ENCODE results near the gene CLCA1. TPM values are rescaled to one million over a fixed set of nuclear protein-coding genes. Genes with fewer than 3 reads are reported as not detected.

The CLCA1 gene
- total RNA-seq, 1 experiment from 2014 or later: not detected

- Histone ChIP-seq H3K4me3 (ENCODE audit: insufficient read depth, low read depth, low read length) (no peak overlapping the region), H3K36me3 (replicated peaks; ENCODE audit: control insufficient read depth, insufficient read depth, low read length) (no peaks in the 10 kb centered on the region), H3K27me3 (ENCODE audit: control insufficient read depth, insufficient read depth, low read length) (no peaks in the 10 kb centered on the region)
- DNase-seq: no peak
These were observed 21.4 kb upstream of the CLCA1 start for GRCh38 chr1:86447198-86447790.

DNA sequence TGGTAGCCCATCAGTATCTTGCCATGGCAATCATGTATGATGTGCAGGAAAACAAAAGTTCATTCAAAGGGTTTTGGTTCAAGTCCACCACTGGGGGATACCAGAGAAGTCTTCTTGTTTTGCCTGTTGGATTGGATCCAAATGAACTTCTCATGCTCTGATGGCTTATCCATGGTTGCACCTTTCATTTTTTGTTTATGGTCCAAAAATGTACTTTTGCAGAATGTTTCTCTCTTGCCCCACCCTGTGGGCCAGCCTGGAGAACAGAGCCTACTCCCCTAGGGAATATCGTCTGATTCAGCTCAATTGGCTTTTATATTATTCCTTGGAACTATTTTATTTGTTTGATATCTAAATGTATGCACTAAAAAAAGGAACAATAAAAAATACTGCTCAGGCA, 20.1 kb upstream of the CLCA1 start:
- Histone ChIP-seq H3K36me3 (replicated peaks; ENCODE audit: control insufficient read depth, insufficient read depth, low read length) (no peaks in the 10 kb centered on the region), H3K27me3 (ENCODE audit: control insufficient read depth, insufficient read depth, low read length) (no peaks in the 10 kb centered on the region), H3K4me3 (ENCODE audit: insufficient read depth, low read depth, low read length) (no peak overlapping the region)
- no peak for DNase-seq

DNA sequence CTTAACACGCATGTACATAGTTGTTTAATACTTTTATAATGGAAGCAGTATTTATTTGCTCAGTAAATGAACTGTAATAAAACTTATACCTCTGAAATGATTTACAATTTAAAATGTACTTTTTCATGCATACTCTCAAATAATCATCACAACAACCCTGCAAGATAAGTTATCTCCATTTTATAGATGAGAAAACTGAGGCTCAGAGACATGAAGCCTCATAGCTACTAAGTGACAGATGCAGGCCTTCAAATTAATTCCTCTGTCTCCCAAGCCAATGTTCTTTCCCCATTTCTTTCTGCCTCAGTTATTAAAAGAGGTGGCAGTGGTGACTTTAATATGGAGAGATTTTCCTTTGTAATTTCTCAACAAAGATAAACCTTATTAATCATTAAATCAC, 19.6 kb upstream of the CLCA1 start:
- Histone ChIP-seq H3K27me3 (ENCODE audit: control insufficient read depth, insufficient read depth, low read length) (no peaks in the 10 kb centered on the region), H3K4me3 (ENCODE audit: insufficient read depth, low read depth, low read length) (no peak overlapping the region), H3K36me3 (replicated peaks; ENCODE audit: control insufficient read depth, insufficient read depth, low read length) (no peaks in the 10 kb centered on the region)
- DNase-seq: no peak

DNA sequence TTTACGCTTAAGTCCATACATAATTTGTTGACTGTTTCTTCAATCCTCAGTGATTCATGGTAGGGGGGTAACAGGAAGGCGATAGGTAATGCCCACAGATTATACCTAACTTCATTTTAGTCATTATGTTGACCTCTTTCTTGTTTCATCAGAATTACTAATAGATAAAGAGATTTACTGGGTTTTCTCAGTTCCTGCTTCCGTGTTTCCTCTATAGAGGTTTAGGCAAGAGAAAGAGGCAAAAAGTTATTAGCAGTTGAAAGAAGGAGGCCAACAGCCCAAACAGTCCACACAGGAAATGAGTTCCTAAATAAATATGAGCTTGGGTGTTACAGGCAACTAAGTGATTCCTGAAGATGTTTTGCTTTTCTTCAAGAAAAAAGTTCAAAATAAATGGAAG, 17.9 kb upstream of the CLCA1 start:
- Histone ChIP-seq H3K36me3 (replicated peaks; ENCODE audit: control insufficient read depth, insufficient read depth, low read length) (no peaks in the 10 kb centered on the region), H3K27me3 (ENCODE audit: control insufficient read depth, insufficient read depth, low read length) (no peaks in the 10 kb centered on the region), H3K4me3 (ENCODE audit: insufficient read depth, low read depth, low read length) (no peak overlapping the region)
- no peak for DNase-seq

DNA sequence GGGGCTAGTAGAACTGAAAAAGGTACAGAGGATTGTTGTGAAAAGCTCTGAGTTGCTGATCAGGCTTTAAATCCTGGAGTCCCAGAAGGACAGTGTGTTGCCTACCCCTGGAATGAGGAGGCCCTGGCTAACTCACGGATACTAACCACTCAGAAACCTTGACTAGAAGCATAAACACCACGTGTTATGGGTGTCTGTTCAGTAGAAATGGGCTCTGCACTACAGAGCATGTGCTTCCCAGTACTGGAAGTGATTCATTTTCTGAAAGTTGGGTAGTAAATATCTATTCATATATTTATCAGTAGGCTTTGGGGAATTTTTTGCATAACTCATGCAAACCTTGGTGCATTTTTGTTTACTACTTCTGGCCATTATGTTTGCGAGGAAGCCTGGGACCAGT, 15.1 kb upstream of the CLCA1 start:
- no peak for DNase-seq
- H3K36me3 ChIP-seq (replicated peaks; ENCODE audit: control insufficient read depth, insufficient read depth, low read length): no peaks in the 10 kb centered on the region
- H3K27me3 ChIP-seq (ENCODE audit: control insufficient read depth, insufficient read depth, low read length): no peaks in the 10 kb centered on the region
- no peak overlapping the region for H3K4me3 ChIP-seq (ENCODE audit: insufficient read depth, low read depth, low read length)

- Histone ChIP-seq H3K36me3 (replicated peaks; ENCODE audit: control insufficient read depth, insufficient read depth, low read length) (no peaks in the 10 kb centered on the region), H3K27me3 (ENCODE audit: control insufficient read depth, insufficient read depth, low read length) (no peaks in the 10 kb centered on the region)
- DNase-seq: no peak
These were observed 13.7 kb upstream of the CLCA1 start for GRCh38 chr1:86455073-86455472.

DNA sequence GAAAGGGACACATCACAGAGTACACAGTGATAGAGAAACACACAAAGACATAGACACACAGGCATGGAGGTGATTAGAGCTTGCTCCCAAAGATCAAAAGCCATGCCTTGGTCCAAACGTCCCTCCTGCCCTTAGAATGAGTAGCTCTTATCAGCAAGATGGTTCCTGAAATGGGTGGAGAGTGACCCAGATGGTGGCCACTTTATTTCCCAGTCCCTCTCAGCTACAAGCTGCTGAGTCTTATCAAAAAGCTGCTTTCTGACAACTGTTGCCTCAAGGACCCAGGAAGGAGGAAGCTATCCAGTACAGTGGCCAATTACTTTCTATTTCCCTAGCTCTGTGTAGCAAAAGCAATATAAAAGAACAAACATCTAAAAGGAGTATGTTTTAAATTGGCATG, 7.7 kb upstream of the CLCA1 start:
- Histone ChIP-seq H3K4me3 (ENCODE audit: insufficient read depth, low read depth, low read length) (no peak overlapping the region), H3K36me3 (replicated peaks; ENCODE audit: control insufficient read depth, insufficient read depth, low read length) (no peaks in the 10 kb centered on the region), H3K27me3 (ENCODE audit: control insufficient read depth, insufficient read depth, low read length) (no peaks in the 10 kb centered on the region)
- no peak for DNase-seq

More at GRCh38 chr1:86455073-86455472, 13.7 kb upstream of the CLCA1 start:
- no peak overlapping the region for H3K4me3 ChIP-seq (ENCODE audit: insufficient read depth, low read depth, low read length)

DNA sequence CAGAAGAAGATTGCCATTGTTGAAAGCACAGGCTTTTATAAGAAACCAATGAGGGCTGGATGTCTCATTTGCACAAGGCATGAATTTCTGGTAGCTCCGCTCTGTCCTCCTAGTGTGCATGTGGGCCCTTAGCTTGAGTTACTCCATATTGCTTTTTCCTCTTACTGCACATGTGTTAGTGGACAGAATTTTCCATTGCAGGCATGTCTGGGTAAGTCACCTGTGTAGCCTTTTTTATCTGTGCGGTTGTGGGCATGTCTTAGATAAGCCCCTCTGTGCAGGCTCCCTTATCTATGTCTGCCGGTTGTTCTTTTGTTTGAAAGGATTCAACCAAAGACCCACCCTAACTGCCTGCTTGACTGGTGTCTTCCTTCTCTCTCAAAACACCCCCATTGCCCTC, 7.2 kb upstream of the CLCA1 start:
- no peak for DNase-seq
- no peaks in the 10 kb centered on the region for H3K27me3 ChIP-seq (ENCODE audit: control insufficient read depth, insufficient read depth, low read length)
- no peaks in the 10 kb centered on the region for H3K36me3 ChIP-seq (replicated peaks; ENCODE audit: control insufficient read depth, insufficient read depth, low read length)
- H3K4me3 ChIP-seq (ENCODE audit: insufficient read depth, low read depth, low read length): no peak overlapping the region

- no peak for DNase-seq
These were observed 3.9 kb upstream of the CLCA1 start for GRCh38 chr1:86464819-86465218.

GRCh38 chr1:86466109-86466844, 2.5 kb upstream of the CLCA1 start:
- DNase-seq: no peak
- Histone ChIP-seq H3K27me3 (ENCODE audit: control insufficient read depth, insufficient read depth, low read length) (no peaks in the 10 kb centered on the region), H3K4me3 (ENCODE audit: insufficient read depth, low read depth, low read length) (no peak overlapping the region), H3K36me3 (replicated peaks; ENCODE audit: control insufficient read depth, insufficient read depth, low read length) (no peaks in the 10 kb centered on the region)

More at GRCh38 chr1:86464819-86465218, 3.9 kb upstream of the CLCA1 start:
- Histone ChIP-seq H3K27me3 (ENCODE audit: control insufficient read depth, insufficient read depth, low read length) (no peaks in the 10 kb centered on the region), H3K36me3 (replicated peaks; ENCODE audit: control insufficient read depth, insufficient read depth, low read length) (no peaks in the 10 kb centered on the region), H3K4me3 (ENCODE audit: insufficient read depth, low read depth, low read length) (no peak overlapping the region)

DNA sequence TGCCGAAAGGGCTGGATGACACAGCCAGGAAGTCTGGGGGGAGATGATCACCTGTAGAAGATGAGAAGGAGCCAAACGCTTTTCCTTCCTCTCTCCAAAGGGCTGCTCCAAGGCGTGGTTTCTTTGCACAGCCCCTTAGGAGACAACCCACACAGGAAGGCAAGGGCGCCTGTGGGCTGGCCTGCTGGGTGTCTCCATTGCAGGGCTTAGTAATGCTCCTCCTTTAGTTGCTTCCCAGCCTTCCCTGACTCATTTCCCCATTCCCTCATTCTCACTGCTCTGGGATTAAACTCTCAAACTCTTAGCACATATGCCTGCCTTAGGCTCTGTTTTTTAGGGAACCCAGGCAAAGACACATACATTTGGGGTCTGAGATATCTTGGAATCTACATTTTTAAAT, 1.7 kb upstream of the CLCA1 start:
- H3K4me3 ChIP-seq (ENCODE audit: insufficient read depth, low read depth, low read length): no peak overlapping the region
- H3K27me3 ChIP-seq (ENCODE audit: control insufficient read depth, insufficient read depth, low read length): no peaks in the 10 kb centered on the region
- H3K36me3 ChIP-seq (replicated peaks; ENCODE audit: control insufficient read depth, insufficient read depth, low read length): no peaks in the 10 kb centered on the region
- no peak for DNase-seq

DNA sequence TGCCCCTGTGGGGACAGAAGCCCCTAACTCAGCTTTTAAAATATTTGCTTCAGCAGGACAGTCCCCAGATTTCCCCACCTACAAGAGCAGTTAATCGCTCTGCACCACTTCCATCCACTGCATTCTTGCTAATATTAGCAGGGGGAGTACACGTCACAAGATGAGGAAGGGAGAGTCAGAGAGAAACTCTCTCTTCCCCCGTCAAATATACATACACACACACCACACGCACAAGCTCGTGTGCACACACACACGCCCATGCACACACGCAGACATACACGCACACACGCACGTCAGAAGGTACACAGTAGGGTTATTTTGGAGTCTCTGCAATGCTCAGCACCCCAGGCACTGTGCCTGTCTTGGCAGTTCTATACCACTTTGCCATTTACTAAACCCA, 2.1 kb downstream of the CLCA1 start:
- no peak for DNase-seq
- no peaks in the 10 kb centered on the region for H3K27me3 ChIP-seq (ENCODE audit: control insufficient read depth, insufficient read depth, low read length)
- H3K36me3 ChIP-seq (replicated peaks; ENCODE audit: control insufficient read depth, insufficient read depth, low read length): no peaks in the 10 kb centered on the region
- H3K4me3 ChIP-seq (ENCODE audit: insufficient read depth, low read depth, low read length): no peak overlapping the region

DNA sequence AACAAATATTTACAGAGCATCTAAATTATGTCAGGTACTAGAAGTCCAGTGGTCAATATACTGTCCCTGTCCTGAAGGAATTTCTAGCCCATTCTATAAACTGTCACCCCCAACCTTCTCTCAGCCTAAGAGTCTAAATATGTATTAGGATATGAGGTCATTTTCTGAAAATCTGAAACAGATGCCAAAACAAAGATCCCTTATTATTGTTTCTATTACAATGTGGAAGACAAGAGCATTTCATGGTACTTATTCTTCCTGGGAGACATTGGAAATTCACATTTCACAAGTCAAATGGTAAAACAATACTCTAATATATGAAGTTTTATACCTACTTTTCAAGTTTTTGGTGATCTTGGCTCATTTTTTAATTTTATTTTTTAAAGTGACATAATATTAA, 2.6 kb downstream of the CLCA1 start:
- Histone ChIP-seq H3K4me3 (ENCODE audit: insufficient read depth, low read depth, low read length) (no peak overlapping the region), H3K36me3 (replicated peaks; ENCODE audit: control insufficient read depth, insufficient read depth, low read length) (no peaks in the 10 kb centered on the region), H3K27me3 (ENCODE audit: control insufficient read depth, insufficient read depth, low read length) (no peaks in the 10 kb centered on the region)
- DNase-seq: no peak

DNA sequence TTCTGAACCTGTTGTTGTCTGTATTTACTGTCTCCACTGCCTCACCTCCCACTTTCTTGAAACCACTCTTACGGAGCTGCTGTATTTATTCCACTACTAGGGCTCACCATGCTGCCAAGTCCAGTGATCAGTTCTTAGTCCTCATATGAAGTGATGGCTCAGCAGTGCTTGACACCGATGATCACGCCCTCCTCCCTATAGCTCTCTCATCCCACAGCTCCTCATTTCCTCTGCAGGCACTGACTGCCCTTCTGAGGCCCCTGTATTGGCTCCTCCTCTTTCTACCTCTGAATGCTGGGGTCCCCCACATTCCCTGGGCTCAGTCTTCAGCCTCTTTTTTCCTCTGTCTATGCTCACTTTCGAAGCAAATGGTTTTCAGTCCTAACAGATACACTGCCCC, 3.4 kb downstream of the CLCA1 start:
- Histone ChIP-seq H3K4me3 (ENCODE audit: insufficient read depth, low read depth, low read length) (no peak overlapping the region), H3K27me3 (ENCODE audit: control insufficient read depth, insufficient read depth, low read length) (no peaks in the 10 kb centered on the region), H3K36me3 (replicated peaks; ENCODE audit: control insufficient read depth, insufficient read depth, low read length) (no peaks in the 10 kb centered on the region)
- peak; percentile 13 for DNase-seq

DNA sequence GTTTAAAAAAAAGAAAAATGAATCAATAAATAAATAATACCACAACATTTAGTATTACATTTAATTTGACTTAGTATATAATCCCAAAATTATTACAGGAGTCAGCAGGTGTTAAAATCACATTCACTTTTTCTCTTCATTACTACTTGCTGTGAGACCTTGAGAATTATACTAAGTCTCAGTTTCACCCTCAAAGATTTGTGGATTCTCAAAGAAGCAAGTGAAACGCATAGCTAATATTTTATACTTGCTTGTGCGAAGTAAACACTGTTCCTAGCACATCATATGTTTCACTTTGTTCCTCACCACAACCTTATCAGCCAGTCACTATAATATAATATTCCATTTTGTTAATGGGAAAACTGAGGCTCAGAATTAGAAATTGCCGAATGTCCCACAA, 4.0 kb downstream of the CLCA1 start:
- Histone ChIP-seq H3K36me3 (replicated peaks; ENCODE audit: control insufficient read depth, insufficient read depth, low read length) (no peaks in the 10 kb centered on the region), H3K4me3 (ENCODE audit: insufficient read depth, low read depth, low read length) (no peak overlapping the region), H3K27me3 (ENCODE audit: control insufficient read depth, insufficient read depth, low read length) (no peaks in the 10 kb centered on the region)
- DNase-seq: no peak
